Fibroblast of skin of right biceps (primary cell): ENCODE results near the gene SINHCAF.

ENCODE experiments used
- DNase-seq: peaks from one replicate; pipeline ENCODE4 v3.0.0-alpha.2; 2013

The SINHCAF gene

DNA sequence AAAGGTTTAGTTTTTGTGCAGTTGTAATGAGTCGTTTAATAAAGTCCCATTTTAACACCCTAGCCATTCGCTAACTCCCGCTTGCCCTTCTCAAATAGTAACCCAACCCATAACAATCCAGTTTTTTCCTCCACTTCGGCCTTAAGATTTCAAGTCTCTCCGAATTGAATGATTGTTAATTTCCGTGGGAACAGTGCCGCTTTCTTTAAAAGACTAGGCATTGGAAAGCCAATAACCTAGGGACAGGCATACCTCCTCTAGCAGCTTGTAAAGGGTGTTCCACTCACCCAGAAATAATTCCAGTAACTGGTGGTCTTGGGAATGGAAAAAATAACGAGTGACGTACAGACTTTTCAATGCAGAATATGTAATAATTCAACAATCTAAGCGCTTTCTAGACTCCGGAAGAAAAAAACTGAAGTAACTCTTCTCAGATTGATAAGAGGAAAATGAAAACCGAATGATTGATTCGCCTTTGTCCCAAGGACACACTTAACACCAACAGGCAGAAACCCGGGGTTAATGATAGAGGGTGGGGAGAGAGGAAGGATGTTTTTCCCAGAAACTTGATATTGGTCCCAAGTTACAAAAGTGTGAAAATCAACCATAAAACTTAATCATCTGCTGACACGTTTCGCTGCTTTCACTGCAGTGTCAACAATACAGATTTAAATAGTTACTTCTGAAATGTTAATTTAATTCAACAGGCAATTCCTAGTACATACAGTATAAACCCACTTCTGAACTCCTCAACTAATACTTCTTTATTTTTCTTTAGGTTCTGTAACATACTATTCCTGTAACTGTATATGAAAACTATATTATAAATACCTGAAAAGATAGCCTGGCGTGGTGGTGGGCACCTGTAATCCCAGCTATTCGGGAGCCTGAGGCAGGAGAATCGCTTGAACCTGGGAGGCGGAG lies 1.0 kb upstream of the SINHCAF start:
- no peak for DNase-seq

DNA sequence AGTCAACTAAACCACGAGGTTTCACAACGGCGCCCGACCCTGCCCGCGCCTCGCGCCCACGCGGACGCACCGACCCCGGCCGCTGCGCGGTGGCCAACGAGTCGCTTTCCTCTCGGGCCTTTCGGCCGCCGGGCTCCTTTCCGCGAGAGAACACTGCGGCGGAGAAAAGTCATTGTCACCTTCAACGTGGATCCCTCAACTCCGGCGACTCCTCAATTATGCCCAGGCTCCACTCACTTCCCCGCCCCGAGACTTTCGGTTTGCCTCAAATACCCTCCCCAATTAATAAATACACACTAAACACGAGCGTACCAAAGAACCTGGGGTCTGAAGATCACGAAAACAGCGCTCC lies 450 bp downstream of the SINHCAF start:
- no peak for DNase-seq

DNA sequence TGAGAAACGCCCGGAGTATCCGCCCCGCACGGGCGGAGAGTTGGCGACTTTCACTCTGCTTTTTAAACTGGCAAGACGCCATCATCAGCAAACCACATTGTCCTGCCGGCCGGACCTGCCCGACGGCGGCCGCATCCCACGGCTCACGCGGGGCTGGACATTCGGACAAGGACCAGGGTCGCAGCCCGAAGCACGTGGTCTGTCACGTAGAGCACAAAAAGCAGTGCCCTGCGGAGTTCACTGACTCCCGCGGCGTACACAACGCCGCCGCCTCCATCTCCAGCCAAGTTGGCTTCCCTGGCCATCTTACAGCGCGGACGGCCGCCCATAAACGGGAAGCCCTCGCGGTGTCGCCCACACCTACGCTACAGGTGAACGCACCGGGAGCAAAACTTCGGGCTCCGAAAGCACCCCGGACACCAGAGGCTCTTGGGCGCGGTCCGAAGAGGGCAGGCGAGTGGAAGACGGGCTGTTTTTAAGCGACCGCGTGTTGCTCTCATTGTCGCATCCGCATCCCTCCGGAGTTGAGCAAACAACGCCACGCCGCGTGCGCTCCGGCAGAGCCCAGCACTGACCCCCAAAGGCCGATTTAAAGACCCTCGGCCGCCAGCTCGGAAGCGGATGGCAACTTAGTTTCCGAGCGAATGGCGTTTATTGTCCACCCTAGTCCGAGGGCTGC lies 966 bp downstream of the SINHCAF start:
- DNase-seq, result peak; percentile 52

DNA sequence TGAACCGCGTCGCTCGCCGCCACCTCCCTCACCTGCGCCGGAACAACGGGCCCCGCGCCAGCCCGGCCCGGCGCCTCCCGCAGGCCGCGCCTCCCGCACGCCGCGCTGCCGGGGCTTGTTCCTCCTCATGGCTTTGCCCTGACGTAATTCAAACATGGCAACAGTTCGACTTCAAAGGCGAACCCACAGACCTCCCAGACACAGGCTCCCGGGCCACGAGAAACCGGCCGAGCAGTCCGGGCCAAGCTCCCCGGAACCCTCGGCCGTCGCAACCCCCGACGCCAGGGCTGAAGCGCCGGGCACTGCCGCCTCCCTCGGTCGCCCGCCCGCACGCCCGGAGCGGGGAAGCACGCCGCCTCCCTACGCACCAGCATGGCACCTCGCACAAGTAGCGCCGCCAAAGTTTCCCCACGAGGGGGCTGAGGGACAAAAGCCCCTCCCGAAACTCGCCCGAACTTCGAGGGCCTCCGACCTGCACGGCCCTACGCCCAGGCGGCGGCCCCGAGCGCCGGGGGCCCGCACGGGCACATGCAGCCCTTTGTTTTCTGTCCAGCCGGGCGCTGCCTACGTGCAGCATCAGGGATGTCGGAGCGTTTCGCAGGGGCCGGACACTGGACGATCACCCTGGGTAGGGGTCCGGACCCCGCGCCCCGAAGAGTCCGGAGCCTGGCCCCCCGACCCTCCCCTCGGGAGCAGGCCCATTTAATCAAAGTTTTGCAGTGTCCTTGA lies 1.7 kb downstream of the SINHCAF start:
- peak; percentile 77 for DNase-seq

DNA sequence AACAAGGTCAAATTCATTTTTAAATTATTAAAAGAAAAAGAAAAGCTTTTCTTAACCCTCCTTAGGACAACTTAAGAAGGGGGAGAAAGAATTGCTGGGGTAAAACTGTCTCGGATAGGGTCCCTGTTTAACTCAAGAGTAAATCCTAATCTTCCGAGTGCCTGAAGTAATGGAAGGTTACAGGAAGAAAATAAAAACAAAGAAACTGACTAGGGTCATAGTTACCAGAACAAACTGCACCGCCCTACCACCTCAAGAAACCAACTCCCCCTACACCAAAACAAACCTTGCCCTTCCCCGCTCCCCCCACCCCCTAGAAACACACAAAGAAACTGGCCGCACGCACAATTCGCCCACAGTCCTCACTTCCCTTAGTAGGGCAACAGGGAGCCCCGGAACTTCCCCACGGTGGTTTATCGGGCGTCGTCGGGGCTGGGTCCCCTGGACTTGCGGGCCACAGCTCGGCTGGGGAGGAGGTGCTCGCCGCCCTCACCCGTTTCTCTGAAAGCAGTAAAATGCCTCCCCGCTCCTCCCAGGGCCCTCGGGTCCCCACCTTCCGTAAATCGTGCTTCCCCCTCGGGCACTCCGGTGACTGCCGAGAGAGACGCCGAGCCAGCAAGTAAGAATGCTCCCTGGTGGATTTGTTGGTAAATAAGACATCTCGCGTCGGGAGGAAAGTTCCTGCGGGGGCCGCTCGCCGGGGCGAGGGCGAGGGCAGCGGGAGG lies 2.4 kb downstream of the SINHCAF start:
- no peak for DNase-seq

DNA sequence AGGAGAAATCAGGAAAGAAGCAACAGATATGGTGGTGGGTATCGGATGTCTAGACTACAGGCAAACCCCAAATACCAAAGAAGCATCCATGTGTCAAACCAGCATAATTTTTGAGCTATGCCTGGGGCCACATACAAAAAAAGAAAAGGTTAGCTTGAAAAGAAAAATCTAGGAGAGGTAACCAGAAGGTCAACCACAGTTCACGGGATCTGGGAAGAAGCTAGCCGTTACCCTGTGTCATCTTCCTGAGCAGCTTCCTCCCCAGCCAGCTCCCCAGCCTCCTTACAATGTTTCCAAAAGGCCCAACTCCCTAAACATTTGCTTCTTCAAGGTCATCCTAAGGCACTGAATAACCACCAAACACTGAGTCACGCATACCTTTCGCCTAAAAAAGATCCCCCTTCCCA lies 3.1 kb downstream of the SINHCAF start:
- peak; percentile 77 for DNase-seq

DNA sequence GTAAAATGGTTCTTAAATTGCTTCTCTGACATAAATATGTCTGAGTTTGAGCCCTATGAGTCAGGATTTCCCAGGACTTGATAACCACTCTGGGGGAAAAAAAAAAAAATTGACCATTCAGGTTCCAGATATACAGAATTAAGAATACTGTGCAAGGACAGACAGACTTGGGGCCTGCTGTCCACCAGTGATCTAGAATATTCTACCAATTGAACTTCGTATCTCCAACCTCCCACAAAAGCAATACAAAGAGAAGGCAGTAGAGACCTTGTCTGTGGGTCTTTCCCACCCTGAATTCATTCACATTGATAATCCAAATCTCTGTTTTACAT lies 4.1 kb downstream of the SINHCAF start:
- peak; percentile 34 for DNase-seq

DNA sequence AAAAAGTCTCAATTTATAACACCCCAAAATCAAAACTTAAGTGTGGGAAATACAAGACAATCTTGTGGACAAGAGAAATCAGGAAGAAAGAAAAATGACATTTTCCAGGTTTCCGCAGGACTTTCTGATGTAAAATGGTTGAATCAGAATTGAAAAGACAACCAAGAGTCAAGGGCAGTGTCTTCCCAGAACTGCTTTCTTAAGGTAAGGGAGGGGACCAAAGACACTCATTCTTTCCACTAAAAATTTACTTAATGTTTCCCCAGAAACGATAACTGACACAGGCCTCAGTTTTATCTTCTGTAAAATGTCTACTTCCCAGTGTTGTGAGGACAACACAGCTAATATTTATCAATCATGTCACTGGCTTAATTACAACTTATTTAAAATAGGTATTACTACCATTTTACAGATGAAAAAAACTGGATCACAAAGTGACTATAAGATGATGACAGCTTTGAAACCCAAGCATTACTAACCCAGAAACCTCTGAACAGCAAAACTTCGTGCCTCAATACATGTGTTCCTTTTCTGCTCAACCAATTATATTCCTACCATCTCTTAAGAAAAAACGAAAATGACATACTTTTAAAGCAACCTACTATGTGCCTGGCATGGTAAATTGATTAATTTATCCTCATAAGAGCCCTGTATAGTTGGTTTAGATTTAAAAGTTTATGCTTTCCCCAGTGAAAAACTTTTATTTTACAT lies 4.6 kb downstream of the SINHCAF start:
- no peak for DNase-seq

DNA sequence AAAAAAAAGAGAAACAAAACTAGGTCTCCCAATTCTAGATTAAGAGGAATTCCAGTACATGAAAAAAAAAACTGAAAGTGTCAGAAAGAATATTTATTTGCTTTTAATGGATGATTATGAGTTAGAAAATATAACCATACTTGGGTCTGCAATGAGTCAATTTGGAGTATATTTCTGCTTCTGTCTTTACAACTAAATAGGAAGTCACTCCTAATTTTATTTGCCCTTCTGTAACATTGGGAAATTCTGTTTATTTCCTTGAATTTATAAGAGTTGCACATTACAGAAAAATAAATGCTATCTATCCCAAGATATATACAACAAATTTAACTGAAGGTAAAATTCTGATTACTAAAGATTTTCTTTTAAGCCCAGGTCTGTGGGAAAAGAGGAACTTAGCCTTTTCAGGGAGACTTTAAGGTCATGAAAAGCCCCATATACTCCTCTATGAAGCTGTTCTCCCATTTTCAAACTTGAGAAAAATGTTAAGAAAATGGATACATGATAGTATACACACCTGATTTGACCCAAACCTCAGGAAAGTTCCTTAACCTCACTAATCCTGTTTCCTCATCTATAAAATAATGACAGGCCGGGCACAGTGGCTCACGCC lies 7.2 kb downstream of the SINHCAF start:
- DNase-seq, result no peak

DNA sequence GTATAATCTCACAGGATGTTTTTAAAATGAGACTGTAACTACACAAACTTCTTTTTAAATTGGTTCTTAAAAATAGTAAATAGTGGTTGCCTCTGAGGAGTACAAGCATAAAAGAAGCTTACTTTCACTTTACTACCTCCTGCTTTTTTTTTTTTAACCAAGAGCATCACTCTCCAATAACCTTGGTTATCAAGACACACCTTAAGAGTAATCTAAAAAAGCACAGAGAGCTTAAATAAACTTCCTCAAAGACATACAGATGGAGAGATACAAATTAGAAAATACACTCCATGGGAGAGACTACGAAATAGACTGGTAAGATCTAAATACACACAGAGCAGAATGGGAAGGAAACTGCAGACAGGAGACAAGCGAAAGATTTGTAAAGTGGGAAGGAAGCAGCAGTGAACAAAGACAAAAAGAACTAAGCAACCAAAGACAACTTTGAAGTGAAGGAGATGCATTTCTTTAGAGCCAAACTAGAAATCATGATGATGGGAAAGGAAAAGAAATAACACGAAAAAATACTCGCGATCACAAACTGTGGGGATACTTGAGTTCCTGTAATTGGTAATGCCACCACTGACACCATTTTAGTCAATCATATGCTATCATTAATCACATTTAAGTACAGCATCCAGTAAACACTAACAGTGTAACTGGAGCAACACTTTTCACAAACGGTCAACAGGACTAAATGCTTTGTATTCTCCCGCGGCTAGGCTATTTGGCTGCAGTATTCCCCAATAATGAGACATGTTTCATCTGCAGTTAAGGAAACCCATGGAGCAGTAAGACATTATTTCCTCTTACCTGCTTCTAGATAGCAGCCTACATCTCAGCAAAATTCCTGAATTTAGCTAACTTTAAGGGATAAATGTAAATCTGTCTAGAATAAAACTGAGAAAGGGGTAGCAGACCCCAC lies 8.2 kb downstream of the SINHCAF start:
- DNase-seq, result no peak

DNA sequence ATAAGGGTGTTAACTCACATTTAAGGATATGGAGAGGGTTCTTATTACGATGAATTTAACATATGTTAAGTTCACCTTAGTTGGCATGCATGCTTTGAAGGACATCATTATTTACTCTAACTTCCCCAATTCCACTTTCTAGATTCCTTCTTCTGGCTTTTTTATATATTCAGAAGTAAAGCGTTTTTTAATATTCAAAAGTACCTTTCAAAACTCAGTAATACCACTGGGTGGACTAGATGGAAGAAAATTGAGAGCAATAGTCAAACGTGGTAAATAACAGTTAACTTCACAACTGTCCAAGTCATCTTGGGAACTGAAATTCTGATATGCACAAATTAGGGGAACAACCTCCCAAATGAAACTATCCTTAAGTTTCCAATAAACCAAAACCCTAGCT lies 9.1 kb downstream of the SINHCAF start:
- no peak for DNase-seq

DNA sequence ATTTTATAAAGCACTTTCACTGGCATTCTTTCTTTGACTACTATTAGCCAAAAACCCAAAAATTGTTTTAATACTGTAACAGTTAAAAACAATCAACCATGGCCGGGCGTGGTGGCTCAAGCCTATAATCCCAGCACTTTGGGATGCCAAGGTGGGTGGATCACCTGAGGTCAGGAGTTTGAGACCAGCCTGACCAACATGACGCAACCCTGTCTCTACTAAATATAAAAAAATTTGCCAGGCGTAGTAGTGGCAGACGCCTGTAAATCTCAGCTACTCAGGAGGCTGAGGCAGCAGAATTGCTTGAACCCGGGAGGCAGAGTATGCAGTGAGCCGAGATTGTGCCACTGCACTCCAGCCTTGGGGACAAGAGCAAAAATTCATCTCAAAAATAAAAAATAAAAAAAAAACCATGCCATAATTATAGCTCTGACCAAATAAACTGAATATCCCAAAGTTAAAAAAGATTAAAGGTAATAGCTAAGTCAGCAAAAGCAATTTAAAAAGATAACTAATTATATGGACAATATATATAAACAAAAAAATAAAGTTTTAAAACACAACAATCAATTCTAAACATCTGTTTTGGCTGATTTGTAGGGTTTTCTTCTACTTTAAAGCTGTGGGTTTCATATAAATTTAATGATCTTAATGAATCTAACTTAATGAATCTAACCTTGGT lies 10.0 kb downstream of the SINHCAF start:
- DNase-seq, result no peak

DNA sequence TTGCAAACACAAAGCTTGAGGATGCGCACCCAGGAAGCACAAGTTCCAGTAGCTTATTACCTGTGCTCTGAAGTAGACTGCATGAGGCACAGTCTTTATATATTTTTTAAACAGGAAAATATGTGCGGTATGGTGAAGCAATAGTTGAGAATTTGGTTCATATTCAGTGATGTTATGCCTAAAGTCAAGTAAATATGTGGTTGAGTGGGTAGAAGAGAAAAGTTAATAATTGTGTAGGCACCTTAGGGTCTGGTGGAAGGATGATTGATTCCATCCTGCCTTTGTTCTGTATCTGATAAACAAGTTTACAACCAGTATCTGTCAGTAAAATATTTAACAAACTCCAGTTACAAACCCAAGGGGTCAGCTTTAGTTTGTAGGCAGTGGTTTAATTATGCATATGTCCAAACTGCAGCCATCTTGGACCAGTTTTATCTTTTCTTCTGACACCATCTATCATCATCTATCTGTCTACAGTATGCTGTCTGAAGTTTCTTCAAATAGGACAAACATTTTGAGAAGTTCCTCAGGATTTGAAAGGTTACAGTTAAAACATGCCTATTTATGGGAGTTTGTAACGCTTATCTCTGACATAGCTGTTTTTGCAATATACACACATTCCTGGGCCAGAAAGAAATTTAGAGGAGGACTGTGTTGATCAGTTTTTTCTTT lies 10.8 kb downstream of the SINHCAF start:
- DNase-seq, result no peak

DNA sequence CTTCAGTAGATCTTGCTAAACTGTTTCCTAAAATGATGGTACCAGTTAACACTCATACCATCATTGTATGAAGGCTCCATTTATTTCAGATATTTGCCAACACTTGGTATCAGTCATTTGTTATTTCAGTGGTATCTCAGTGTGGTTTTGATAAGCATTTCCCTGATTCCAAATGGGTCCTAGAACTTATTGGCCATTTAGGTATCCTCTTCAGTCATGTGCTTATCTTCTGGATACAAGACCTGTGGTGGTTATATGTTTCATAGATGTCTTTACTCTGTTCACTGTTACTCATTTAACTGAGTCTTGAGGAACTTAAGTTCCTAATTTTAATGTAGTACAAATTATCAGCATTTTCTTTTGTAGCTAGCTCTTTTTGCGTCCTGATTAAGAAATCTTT lies 13.5 kb downstream of the SINHCAF start:
- DNase-seq, result no peak

DNA sequence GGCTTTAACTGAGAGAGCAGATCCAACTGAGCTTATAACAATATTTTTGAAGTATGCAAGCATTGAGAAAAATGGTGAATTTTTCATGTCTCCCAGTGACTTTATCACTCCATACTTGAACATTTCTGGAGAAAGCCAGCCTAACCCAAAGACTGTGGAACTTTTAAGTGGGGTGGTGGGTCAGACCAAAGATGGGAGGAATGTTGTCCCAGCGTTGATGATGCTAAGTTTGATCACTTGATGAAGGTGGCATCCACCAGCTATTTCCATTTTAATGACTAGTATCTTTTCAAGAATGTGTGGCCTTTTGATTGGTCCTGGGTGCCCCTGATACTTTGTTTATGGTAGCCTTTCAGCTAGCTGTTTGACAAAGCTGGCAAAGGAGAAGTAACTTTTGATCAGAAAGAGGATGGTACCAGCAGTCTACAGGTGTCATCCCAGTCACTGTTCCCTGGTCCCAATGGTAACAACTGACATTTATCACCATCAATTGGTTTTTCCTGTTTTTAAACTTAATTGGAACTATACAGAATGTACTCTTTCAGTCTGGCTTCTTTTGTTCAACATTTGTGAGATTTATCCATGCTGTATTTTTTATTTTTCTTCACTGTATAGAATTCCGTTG lies 14.2 kb downstream of the SINHCAF start:
- DNase-seq, result no peak

DNA sequence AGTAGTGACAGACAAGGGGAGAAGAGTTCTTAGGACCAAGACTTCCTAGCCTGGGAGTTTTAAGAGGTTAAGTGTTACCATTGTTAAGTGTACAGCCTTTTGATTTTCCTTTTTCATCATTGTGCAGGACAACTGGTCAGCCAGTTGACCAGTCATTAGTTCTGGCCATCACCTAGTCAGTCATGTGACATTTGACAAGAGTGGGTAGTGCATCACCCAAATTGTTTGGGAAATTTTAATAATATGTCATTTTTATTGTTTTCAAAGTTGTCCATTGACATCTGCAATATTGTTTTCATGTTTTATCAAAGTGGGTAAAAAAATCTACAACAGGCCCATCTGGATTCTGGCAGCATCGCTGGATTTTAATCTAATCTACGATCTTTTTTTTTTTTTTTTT lies 15.5 kb downstream of the SINHCAF start:
- no peak for DNase-seq

DNA sequence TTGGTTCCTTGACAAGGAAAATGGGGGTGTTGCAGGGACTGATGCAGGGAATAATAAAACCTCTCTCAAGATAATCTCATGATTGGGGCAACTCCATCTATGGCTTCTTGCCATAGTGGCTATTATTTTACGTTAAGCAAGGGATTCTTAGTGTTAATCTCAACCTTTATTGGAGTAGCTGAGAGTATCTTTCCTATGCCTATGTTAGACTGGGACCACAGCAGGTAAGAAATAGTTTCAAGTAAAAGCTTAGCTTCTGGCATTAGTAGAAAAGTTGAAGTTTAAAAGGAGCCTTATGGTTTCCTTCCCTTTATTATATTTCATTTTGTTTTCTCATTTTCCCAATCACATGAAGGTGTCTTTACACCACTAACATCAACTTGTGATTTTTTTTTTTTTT lies 16.7 kb downstream of the SINHCAF start:
- no peak for DNase-seq

DNA sequence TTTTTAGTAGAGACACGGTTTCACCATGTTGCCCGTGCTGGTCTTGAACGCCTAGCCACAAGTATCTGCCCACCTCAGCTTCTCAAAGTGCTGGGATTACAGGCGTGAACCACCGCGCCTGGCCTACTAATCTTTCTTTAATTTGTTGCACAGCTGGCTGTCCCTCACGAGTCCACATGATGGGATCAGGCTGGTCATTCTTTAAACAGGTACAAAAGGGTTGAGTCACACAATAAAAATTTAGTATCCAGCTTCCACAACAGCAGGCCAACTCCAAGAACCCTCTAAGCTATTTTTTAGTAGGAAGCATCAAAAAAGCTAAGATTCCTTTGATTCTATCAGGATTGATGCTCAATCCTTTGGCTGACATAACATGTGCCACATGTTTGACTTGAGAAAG lies 17.8 kb downstream of the SINHCAF start:
- DNase-seq, result no peak

DNA sequence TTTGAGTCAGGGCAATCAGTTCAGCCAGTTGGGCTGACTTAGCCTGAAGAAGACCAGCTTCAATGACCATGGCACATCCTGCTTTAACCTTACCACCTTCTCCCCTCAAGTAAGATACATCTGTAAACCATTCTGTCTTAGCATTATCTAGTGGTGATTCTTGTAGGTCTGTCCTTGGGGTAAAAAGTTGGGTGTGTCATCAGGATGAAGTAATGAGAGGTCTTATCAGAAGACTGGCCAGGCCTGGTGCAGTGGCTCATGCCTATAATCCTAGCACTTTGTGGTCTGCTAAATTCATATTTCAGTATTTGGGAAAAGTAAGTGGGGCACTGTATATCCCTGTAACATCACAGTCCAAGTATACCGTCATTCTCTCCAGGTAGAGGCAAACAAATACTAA lies 19.1 kb downstream of the SINHCAF start:
- DNase-seq, result no peak
